Measurements from ENCODE around the gene TNFAIP8L2.
A peak's percentile ranks its signal among the peaks of the same experiment; 100 is the strongest.

TNFAIP8L2 gene

DNA sequence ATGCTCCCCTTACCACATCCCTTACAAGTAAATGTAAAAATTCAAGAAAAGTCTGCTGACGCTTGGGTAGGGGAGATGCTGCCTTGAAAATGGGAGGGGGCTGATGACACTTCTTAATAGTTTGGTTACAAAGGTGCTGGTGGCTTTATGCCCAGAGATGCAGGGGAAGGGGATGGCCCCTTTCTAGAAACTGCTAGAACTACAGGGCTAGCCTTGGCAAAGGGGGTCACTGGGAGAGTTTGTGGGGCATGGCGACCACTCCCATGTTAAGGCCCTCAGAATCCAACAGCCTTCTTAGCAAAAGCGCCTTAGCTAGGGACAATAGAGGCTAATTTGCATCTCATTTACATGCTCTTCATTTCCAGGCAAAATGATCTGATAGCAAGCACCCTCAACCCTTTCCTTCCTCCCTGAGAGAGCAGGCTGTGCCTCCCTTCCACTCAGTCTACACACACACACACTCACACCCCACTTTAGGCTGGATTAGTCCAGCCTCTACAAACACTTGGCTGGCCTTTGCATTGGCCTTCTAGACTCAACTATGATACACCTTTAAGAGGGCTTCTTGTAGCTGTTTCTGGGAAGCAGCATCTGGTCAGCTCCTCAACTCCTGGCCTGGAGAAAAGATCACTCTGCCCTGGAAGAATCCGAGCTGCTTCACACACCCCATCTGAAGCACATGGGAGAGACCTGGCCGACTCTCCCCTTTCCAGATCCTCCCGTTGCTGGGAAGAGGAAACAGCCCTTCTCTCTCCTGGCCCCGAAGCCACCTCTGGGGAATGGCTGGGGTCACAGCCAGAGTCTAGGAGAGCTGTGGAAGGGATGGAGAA is 11.8 kb upstream of the TNFAIP8L2 start:
- Histone ChIP-seq H3K27me3 (ENCODE audit: insufficient read depth, poor library complexity, severe bottlenecking) (no peaks in the 10 kb centered on the region), H3K4me1 (ENCODE audit: insufficient read depth, poor library complexity, severe bottlenecking) (no peaks in the 10 kb centered on the region), H3K9me3 (ENCODE audit: severe bottlenecking) (no peaks in the 10 kb centered on the region), H3K4me3 (ENCODE audit: severe bottlenecking) (no peak overlapping the region), H3K27ac (ENCODE audit: poor library complexity, severe bottlenecking) (no peak overlapping the region), H3K36me3 (ENCODE audit: low read depth) (no peaks in the 10 kb centered on the region)
- ATAC-seq (ENCODE audit: low read depth) (no peak), DNase-seq (ENCODE audit: low spot score) (no peak)
- TF ChIP-seq, protein P1, sequence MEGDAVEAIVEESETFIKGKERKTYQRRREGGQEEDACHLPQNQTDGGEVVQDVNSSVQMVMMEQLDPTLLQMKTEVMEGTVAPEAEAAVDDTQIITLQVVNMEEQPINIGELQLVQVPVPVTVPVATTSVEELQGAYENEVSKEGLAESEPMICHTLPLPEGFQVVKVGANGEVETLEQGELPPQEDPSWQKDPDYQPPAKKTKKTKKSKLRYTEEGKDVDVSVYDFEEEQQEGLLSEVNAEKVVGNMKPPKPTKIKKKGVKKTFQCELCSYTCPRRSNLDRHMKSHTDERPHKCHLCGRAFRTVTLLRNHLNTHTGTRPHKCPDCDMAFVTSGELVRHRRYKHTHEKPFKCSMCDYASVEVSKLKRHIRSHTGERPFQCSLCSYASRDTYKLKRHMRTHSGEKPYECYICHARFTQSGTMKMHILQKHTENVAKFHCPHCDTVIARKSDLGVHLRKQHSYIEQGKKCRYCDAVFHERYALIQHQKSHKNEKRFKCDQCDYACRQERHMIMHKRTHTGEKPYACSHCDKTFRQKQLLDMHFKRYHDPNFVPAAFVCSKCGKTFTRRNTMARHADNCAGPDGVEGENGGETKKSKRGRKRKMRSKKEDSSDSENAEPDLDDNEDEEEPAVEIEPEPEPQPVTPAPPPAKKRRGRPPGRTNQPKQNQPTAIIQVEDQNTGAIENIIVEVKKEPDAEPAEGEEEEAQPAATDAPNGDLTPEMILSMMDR (IDR thresholded peaks at IDR 0.05; ENCODE audit: poor library complexity, severe bottlenecking) = no peak

DNA sequence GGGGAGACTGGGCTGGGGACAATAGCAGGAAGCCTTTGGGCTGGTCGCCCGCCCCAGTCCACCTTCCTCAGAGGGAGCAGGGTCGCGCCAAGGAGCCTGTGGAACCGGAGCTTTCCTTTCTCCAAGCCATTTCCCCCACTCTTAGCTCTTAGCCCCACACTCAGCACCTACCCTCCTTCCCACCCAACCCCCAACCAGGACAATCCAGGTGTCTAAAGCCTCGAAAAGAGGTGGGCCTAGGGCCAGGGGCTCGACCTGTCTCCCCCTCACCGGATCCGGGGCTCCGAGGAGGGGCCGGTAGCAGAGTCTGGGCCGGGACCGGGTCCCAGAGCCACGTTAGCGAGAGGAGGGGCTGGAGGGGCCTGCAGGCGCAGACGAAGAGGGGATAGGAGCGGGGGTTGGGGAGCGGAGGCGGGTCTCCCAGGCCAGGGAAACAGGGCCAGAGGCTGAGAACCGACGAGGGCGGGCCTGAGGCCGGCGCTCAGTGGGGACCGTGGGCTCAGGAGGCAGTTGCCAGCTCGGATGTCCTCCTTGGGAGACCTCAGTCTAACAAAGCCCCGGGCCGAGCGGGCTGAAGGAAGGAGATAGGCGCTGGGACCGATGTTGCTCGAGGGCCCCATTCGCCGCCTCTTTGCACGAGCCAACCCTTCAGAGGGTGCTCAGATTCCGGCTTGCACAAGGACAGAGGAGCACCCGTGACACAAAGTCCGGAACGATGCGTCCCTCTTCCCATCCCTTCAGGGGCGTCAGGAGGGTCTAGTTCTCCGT is 11.0 kb upstream of the TNFAIP8L2 start:
- DNase-seq (ENCODE audit: low spot score) (no peak), ATAC-seq (ENCODE audit: low read depth) (no peak)
- no peak overlapping the region for H3K27ac ChIP-seq (ENCODE audit: poor library complexity, severe bottlenecking)
- no peaks in the 10 kb centered on the region for H3K9me3 ChIP-seq (ENCODE audit: severe bottlenecking)
- H3K4me3 ChIP-seq (ENCODE audit: severe bottlenecking) = peak overlapping the region; percentile 39
- H3K27me3 ChIP-seq (ENCODE audit: insufficient read depth, poor library complexity, severe bottlenecking) = no peaks in the 10 kb centered on the region
- no peaks in the 10 kb centered on the region for H3K36me3 ChIP-seq (ENCODE audit: low read depth)
- no peaks in the 10 kb centered on the region for H3K4me1 ChIP-seq (ENCODE audit: insufficient read depth, poor library complexity, severe bottlenecking)
- TF ChIP-seq, protein P1 (IDR thresholded peaks at IDR 0.05; ENCODE audit: poor library complexity, severe bottlenecking) = no peak

DNA sequence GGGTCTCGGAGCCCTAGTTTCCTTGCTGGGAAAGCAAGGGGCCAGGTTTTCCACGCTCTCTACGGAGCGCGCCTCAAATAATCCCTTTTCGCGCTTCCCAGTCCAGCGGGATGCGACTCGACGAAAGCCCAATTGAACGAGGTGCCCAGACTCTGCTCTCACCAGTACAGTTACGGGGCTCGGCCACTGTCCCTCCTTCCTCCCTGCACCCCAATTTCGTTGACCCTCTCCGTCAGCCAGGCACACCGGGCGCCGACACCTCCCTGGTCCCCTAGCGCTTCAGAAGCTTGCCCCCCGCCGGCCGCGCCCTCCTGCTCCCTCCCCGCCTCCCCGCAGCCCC is 10.4 kb upstream of the TNFAIP8L2 start:
- Histone ChIP-seq H3K4me3 (ENCODE audit: severe bottlenecking) (peak overlapping the region; percentile 39), H3K27me3 (ENCODE audit: insufficient read depth, poor library complexity, severe bottlenecking) (no peaks in the 10 kb centered on the region), H3K36me3 (ENCODE audit: low read depth) (no peaks in the 10 kb centered on the region), H3K9me3 (ENCODE audit: severe bottlenecking) (no peaks in the 10 kb centered on the region), H3K27ac (ENCODE audit: poor library complexity, severe bottlenecking) (no peak overlapping the region), H3K4me1 (ENCODE audit: insufficient read depth, poor library complexity, severe bottlenecking) (no peaks in the 10 kb centered on the region)
- DNase-seq (ENCODE audit: low spot score) (no peak), ATAC-seq (ENCODE audit: low read depth) (no peak; the same call in 2 of the 3 replicates)
- TF ChIP-seq, protein P1 (IDR thresholded peaks at IDR 0.05; ENCODE audit: poor library complexity, severe bottlenecking) = no peak

DNA sequence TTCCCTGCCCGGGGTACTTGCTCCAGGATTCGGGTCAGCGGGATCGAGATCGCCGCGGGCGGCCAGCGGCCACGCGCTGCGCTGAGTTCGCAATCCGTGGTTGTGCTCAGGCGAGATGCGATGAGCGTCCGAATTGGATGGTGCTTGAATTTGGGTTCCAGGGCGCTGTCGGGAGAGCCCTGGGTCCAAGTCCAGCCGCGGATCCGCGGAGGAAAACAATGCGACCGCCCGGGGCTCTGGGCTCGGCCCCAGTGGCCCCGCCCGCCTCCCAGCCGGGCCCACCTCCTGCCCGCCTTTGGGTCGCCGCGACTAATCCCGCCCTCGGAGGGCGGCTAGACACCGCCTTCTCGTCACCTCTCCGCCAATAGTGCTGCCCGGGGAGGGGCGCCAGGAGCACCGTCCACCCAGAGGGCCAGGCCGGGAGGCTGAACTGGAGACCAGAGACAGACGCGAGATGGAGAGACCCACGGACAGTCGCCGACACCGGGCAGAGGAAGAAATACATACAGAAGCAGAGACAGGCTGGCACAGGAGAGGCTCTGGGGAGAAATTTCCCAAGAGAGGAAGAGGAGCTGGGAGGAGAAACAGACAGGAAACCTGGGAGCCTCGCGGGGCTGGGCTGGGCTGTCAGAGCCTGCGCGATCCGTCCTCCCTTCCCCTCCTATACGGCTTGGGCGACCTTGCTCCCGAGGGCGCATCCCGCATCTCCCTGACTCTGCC is 9.9 kb upstream of the TNFAIP8L2 start, which contains the start of gene SEMA6C:
SEMA6C (minus strand) TSS at position 220 of the 720 bp plus-strand sequence. CDS start 4,010 bp downstream, outside the sequence.
- no peaks in the 10 kb centered on the region for H3K9me3 ChIP-seq (ENCODE audit: severe bottlenecking)
- DNase-seq (ENCODE audit: low spot score) (peak; percentile 92), ATAC-seq (ENCODE audit: low read depth) (peak; percentile 98)
- H3K27ac ChIP-seq (ENCODE audit: poor library complexity, severe bottlenecking) = no peak within 1 kb of the TSS
- H3K27me3 ChIP-seq (ENCODE audit: insufficient read depth, poor library complexity, severe bottlenecking) = no peaks in the 10 kb centered on the region
- peak within 1 kb of the TSS; percentile 39 for H3K4me3 ChIP-seq (ENCODE audit: severe bottlenecking)
- TF ChIP-seq, protein P1 (IDR thresholded peaks at IDR 0.05; ENCODE audit: poor library complexity, severe bottlenecking) = no peak
- no peaks in the 10 kb centered on the region for H3K36me3 ChIP-seq (ENCODE audit: low read depth)
- H3K4me1 ChIP-seq (ENCODE audit: insufficient read depth, poor library complexity, severe bottlenecking) = no peaks in the 10 kb centered on the region

Data from RWPE2 (cell line).